ENCODE data around the gene SDF4. TPM values are rescaled to one million over a fixed set of nuclear protein-coding genes. Genes with fewer than 3 reads are reported as not detected.
A peak's percentile ranks its signal among the peaks of the same experiment; 100 is the strongest.

Gene SDF4
- total RNA-seq, 1 donor from 2014 or later: 166 TPM

DNA sequence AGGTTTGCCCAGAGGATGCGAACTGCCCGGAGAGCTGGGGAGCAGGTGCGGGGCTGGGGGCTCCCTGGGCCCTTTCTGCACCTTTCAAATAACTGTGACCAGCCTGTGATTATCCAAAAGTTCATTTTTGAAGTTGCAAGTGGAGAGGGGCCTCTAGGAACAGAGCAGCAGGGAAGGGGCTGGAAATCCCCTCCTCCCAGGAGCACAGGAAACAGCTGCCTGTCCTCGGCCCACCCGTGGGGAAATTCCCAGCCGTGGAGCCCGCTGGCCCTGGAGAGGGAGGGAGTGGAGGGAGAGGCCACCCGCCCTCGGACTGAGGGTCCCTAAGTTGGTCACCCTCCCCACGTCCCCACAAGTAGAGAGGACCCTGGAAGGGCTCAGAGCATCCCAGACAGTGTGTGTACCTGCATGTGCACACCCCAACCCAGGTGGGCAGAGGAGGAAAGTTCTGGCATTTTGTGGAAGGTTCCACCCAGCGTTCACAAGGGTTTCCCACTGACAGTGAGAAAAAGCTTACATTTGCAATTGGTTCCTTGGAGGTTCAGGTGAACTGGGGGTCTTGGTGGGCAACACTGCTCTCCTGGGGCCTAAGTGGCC lies 16.6 kb downstream of the SDF4 start:
- DNase-seq (ENCODE audit: low spot score) (no peak), ATAC-seq (no peak)

DNA sequence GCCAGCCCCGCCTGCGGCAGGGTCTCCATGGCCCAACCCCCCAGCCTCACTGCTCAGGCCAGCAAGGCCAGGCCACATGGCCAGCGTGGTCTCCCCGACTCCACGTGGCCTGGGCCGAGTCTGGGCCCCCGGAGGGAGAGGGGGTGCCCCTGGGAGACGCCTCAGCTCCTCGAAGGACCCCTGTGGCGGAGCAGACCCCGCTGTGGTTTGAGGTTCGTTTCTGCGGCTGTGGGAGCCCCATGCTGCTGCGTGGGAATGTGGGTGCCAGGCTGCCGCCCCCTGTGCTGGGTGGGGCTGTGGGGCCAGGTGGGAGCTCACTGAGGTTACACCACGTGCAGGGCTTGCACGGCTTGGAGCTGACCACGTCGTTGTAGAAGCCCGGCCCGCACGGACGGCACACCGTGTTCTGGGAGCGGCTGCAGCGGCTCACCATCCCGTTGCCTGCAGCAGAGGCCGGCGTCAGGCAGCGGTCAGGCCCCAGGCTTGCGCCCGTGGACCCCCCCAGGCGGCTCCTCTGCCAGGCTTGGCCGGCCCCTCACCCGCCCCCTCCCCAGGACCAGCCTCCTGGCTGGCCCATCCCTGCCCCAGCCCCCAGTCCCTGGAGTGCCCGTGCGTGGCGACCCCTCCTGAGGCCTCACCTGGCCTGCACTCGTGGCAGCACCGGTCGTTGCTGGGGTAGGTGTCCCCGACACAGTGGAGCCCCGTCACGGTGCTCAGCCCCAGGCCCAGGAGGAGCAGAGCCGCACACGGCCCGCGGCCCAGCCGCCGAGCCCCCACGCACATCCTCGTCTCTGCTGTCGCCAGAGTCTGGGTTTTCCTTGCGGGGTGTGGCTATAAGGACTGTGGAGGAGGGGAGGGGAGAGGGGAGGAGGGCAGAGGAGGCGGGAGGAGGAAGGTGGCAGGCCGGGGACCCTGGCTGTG lies 18.2 kb downstream of the SDF4 start, which contains the start of gene TNFRSF4:
Gene TNFRSF4 (minus strand): TSS at position 809 of the 921 bp plus-strand sequence. CDS start 26 bp downstream, at position 783.
- peak; percentile 31 for ATAC-seq
- DNase-seq (ENCODE audit: low spot score): no peak

DNA sequence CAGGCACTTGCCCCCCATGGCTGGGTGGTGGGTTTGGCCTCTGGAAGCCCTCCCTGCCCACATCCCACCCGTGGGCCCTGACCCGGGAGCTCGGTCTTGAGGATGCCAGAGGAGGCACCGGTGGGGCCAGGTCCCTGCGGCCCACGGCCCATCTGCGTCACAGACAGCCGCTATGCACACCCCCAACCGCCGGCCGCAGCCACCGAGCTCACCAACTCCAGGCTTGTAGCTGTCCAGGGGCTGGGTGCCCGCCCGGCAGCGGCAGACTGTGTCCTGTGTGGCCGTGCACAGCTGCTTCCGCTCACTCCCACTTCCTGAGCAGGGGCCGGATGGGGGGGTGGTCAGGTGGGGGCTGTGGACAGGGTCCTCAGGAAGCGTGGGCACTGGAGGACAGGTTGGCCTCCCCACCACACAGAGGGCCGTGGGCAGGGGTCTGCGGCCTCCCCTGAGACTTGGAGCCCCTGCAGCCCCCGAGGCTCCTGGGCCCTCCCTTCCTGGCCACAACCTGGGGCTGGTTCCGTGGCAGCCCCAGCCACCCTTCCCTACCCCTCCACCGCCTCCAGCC lies 18.9 kb downstream of the SDF4 start:
- ATAC-seq: peak; percentile 25
- DNase-seq (ENCODE audit: low spot score): no peak

DNA sequence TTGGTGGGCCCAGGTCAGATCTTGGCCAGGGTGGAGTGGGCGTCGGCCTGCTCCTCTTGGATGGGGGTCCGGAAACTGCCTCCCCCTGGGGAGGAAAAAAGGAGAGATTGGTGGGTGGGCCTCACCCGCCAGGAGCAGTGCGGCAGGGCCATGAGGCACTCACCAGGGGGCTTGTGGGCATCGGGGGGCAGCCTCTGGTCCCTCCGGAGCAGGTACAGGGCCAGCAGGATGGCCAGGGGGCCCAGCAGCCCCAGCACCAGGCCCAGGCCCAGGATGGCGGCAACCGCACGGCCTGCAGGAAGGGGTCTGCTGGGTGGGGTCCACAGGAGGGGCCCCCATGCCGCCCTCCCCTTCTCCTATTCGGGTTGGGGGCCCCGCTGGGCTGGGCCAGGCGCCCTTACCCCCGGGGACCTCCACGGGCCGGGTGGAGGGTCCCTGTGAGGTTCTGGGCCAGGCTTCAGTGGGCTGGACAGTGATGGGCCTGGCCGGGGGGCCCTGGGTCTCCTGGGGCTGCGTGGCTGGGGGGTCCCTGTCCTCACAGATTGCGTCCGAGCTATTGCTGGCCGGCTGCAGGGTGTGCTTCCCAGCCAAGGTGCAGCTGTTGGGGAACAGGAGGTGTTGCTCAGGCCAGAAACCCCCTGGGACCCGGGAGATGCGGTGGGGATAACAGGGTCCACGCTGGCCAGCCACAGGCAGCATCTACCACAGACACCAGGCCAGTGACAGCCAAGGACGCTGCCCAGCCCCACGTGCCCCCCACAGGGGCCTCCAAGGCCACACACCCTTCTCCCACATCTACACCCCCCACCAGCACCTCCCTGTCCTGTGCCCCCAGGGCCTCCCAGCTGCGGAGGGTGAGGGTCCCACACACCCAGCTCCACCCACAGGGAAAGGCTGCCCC lies 20.0 kb downstream of the SDF4 start:
- no peak for DNase-seq (ENCODE audit: low spot score)
- ATAC-seq: no peak

DNA sequence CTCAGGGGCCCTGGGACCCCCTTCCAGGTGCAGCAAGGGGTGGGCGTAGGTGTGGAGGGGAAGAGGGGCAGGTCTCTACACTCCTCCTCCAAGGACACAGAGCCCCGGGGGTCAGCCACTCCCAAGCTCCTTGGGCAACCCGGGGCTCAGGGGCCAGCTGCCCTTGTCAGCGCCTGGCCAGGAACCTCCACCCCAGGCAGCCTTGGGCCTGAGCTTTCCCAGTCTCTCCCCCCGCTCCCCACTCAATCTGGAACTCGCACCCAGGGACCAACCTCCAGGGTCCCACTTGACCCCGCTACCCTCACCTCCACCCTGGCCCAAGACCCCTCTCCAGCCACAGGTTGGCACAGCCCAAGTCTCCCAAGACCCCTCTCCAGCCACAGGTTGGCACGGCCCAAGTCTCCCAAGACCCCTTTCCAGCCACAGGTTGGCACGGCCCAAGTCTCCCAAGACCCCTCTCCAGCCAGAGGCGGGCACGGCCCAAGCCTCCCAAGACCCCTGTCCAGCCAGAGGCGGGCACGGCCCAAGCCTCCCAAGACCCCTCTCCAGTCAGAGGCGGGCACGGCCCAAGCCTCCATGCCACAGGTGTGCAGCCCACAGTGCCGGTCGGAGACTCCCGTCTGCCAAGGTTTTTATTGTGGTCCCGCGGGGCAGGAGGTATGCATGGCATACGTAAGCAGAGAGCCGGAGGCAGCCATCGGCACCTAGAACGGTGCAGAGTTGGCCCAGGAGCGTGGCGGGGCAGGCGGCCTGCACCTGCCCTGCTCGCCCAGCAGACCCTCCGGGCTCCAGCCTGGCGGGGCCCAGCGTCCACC lies 20.9 kb downstream of the SDF4 start:
- ATAC-seq: no peak
- no peak for DNase-seq (ENCODE audit: low spot score)

DNA sequence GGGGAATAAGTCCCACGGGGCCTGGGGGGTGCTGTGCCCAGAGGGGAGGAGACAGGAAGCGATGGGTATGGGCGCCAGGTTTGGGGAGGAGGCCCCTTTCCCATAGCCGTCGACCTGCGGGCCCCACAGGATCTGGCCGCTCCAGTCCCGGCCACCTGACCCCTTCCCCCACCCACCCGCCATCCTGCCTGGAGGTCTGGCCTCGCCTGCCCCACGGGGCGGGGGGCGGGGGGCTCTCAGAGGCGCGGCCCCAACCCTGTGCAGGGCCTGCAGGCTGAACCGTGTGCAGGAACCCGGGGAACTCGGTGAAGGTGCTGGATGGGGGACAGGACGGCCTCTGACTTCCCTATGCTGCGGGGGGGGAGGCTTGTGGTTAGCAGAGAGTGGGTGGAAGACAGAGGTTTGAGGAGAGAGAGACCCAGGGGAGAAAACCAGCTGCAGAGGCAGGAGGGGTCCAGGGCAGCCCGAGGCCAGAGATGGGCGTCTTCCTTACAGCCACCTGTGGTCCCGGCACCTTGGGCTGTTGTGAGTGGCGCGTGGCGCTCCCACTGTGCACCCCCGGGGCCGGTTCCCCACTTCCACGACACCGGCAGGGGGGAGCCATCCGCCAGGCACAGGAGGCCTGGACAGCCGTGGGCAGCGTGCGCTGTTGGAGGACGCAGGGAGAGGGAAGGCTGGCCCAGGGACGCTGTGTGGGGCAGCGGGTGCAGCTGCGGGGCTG lies 22.9 kb downstream of the SDF4 start:
- ATAC-seq (no peak), DNase-seq (ENCODE audit: low spot score) (no peak)

DNA sequence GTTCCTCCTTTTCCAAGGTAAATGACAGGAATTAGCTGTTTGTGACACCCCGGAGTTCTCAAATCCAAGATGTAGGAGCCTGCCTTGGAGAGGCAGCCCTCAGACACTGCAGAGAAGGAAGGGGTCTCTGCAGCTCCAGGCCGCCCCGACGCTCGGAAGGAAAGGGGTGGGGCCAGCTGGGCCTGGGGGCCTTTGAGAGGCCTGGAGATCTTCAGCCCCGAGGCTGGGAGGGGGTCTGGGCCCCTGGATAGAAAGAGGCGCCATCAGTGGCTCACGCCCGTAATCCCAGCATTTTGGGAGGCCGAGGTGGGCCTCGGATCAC lies 24.3 kb downstream of the SDF4 start:
- DNase-seq (ENCODE audit: low spot score) (no peak), ATAC-seq (no peak)

DNA sequence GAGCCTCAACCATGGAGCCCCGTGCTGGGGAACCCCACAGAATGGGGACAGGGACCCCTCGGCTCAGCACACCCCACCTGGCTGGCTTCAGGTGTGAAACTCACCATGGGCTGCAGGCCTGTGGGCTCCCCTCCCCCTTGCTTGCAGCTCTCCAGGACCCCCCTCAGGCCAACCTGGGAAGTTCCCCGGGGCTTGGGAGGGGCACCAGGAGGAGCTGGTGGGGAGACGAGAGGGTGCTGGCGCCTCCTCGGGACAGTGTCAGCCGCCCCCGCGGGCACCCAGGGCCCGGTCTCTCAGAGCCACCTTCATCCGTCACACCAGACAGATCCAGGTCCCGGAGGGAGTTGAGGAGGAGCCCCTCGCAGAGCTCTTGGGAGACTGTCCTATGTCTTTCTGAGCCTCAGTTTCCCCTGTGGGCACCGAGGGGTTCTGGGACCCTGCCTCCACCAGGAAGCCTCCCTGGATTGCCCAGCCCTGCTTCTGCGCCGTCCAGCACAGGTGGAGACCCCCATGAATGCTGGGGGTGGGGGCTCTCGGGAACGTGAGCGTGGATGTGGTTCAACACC lies 24.8 kb downstream of the SDF4 start:
- ATAC-seq (no peak), DNase-seq (ENCODE audit: low spot score) (no peak)

DNA sequence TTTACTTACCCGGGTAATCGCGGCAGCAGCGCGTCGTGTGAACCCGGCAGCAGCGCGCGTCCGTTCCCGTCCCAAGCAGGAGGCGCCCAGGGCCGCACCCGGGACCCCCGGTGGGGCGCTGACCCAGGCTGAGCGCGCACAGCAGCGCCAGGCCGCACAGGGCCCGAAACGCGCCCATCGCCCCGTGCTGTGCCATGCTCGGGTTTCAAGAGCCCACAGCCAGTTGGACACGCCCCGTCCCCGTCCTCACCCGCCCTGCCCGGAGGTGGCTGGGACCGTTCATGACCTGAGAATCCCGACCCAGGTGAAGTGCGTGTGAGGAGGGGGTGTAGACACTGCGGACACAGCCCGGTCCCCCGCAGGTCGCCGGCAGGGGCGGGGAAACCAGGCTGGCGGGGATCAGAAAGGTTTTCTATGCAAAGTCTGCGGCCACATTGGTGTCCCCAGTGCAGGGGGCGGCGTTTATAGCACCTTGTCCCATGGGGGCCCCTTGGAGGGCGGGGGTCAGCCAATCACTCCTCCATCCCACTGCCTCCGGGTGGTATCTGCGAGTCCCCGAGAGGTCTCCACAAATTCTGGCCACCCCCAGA lies 25.3 kb downstream of the SDF4 start, which contains the start of gene TNFRSF18:
Gene TNFRSF18 (minus strand): TSS at position 217 of the 590 bp plus-strand sequence. CDS start 21 bp downstream, at position 196.
- DNase-seq (ENCODE audit: low spot score): no peak
- ATAC-seq: peak; percentile 58

DNA sequence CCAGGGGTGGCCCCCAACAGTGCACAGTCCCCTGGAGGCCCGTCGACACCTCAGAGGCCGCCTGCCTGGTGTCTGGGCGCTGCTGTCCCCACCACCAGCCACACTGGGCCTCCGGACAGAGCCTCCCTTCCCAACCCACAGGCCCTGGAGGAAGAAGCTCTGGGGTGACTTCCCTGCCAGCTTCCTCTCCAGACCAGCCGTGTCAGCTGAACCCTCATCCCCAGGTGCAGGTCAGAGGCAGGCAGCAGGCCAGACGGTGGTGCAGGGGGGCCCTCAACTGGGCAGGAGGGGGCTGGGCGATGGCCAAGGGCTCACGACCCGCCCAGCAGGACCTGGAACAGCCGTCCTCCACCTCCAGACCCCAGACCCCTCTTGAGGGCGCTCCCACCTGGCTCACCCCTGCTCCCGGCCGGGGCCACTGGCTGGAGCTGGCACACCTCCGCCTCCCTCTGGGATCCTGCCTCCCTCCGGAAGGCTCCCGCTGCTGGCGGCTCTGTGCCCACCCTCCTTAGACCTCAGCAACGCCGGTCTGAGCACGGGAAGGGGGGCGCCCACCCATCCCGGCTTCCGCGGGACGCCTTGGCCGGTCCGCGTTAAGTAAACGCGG lies 25.9 kb downstream of the SDF4 start:
- DNase-seq (ENCODE audit: low spot score): no peak
- no peak for ATAC-seq

DNA sequence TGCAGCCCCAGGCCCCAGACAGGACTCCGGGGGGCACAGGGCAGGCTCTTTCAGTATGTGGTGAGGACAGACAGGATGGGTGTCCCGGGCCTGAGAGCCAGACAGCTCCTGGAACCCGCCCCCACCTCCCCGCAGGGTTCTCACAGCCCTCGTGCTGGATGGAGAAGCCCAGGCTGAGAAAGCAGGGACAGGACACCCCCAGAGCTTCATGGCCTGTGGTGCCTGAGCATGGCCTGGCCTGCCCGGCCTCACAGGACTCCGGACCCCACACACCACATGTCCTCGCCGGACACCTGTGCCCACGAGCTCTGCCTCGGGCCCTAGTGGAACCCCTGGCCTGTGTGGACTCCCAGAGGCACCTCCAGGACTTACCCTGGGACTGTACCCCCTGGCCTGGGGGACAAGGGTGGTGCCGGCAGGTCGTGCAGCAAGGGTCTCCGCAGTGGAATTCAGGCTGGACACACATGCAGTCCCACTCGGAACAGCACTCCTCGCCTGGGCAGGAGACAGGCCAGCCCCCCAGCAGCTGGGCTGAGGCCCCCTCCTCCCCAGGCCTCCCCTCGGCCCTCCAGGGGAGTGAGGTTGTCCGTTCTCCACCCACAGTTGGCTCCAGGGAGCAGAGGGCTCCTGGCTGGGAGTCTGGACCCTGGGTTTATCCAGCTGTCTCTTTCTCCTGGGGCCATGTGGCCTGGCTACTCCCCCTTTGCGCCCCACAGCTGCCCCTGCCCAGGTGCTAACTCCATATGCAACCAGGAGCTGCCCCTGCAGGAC lies 26.6 kb downstream of the SDF4 start:
- ATAC-seq (no peak), DNase-seq (ENCODE audit: low spot score) (no peak)

DNA sequence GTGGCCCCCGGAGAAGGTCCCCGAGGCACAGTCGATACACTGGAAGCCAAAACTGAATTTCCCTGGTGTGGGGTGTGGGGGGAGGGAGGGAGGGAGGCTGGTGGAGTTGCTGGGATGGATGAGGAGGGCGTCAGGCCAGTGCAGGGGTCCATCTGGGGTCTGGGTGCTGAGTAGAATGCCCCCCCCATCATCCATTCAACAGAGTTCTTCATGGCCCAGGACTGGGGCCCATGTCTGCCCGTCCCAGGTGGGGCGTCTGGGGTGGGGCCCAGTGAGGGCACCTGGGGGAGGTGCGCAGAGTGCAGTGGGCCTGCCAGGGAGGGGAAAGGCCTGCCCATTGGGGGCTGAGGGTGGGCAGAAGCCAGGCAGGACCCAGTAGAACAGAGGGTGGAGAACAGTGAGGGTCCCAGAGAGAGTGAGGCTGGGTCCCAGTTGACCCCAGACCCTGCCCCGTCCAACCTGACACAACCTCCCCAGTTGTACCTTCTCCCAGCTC lies 27.3 kb downstream of the SDF4 start:
- no peak for DNase-seq (ENCODE audit: low spot score)
- no peak for ATAC-seq

DNA sequence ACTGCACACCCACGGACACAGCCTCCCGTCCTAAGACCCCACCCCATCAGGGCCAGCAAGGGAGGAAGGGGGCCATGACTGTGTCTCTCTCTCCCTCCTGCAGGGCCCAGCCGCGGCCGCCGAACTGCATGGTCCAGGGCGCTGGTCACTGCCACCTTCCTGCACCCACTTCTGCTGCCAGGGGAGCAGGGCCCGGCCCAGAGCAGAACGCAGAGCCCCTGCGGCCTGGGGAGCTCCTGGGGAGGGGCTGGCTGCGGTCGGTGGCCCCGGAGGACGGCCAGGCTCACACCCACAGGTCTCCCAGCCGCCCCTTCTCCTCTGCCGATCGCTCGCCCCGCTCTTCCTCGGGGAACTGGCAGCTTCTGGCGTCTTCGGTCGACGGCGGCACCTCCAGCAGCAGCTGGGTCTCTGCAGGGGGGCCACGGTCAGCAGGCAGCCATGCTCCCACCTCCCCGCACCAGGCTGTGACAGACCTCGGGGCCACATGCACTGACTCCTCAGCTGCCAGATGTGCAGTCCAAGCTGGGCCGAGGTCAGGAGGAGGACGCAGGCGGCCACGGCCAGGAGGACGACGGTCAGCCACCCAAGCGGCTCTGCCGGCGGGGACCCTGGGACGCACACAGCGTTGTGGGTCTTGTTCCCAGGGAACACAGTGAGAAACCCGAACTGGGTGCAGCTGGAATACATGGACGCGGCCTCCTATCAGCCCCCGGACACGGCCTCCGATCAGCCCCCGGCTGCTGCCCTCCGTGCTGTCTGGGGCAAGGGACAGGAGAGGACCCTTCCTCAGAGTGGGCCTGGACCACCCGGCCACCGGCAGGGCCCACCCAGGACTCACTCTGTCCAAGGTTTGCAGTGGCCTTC lies 28.0 kb downstream of the SDF4 start:
- ATAC-seq (no peak), DNase-seq (ENCODE audit: low spot score) (no peak)

DNA sequence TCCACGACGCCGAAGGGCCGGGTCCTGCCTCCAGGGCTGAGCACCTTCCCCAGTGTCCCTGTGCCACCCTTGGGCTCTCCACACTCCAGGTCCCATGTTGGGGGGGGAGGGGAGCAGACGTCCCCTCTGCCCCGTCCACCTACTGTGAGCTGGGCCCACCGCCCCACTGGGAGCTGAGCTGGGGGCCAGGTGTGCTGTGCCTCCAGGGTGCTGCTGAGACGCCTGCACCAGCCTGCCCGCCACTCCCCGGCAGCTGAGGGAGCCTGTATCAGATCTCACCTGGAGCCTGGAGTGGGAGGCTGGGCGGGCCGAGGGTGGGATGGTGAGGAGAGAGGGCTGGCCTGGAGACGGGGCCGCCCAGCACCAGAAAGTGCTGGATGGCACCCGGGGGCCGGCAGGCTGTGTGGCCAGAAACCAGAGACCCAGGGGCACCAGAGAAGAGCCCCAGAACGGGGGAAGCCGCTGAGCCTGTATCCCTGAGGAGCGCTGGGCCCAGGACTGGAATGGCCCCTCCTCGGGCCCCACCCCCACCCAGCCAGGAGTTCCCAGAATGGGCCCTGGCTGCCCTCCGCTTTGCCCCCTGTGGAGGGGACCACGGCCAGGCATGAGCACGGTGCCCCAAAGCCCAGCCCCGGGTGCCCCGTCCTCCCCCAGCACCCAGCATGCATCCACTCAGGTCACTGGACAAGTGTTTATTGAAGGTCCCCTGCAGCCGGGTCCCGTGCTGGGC lies 28.8 kb downstream of the SDF4 start:
- DNase-seq (ENCODE audit: low spot score) (no peak), ATAC-seq (no peak)

Measured in left lobe of liver (tissue), 2 donors.